Loucy (cell line): Measurements from ENCODE around the gene TEDC2.
"Not testable (repeated sequence)": the region's sequence is repeated elsewhere in the genome, so short reads cannot be mapped to it uniquely, and the experiment has no call there.

Experiments used
- H2AFZ ChIP-seq: fragments of 200-600 bp; sonication (generic); 2 replicates; pipeline ENCODE4 v1.6.0; 2016; ENCODE audit warnings: antibody characterized with exemption, mild to moderate bottlenecking, low read length, moderate library complexity
- H3F3A ChIP-seq: fragments of 200-600 bp; 2 replicates; pipeline ENCODE4 v1.6.0; 2016; ENCODE audit warnings: antibody characterized with exemption, low read depth, mild to moderate bottlenecking
- H3K27me3 ChIP-seq: fragments of 200-600 bp; sonication (generic); 2 replicates; pipeline ENCODE4 v1.6.1; 2014; ENCODE audit warnings: low read length, mild to moderate bottlenecking; ENCODE audit not compliant: insufficient read depth, poor library complexity, severe bottlenecking
- H3K36me3 ChIP-seq: fragments of 200-600 bp; sonication (generic); 2 replicates; pipeline ENCODE4 v1.6.1; 2016; ENCODE audit warnings: low read length; ENCODE audit not compliant: insufficient read depth
- H3K4me1 ChIP-seq: fragments of 200-600 bp; sonication (generic); 2 replicates; pipeline ENCODE4 v1.5.1; 2014; ENCODE audit warnings: low read length, mild to moderate bottlenecking; ENCODE audit not compliant: insufficient read depth, poor library complexity, severe bottlenecking
- H3K4me2 ChIP-seq: fragments of 200-600 bp; sonication (generic); 2 replicates; pipeline ENCODE4 v1.6.0; 2014; ENCODE audit warnings: antibody characterized with exemption, low read length, low read depth, mild to moderate bottlenecking; ENCODE audit not compliant: poor library complexity, severe bottlenecking
- H3K4me3 ChIP-seq: fragments of 200-600 bp; sonication (generic); 2 replicates; pipeline ENCODE4 v1.5.1; 2014; ENCODE audit warnings: low read length, mild to moderate bottlenecking, mixed read lengths; ENCODE audit not compliant: poor library complexity, severe bottlenecking
- H3K79me2 ChIP-seq: fragments of 200-600 bp; sonication (generic); 2 replicates; pipeline ENCODE4 v1.6.1; 2014; ENCODE audit warnings: low read length; ENCODE audit not compliant: insufficient read depth
- H3K9ac ChIP-seq: fragments of 200-600 bp; sonication (generic); 2 replicates; pipeline ENCODE4 v1.6.0; 2014; ENCODE audit warnings: mild to moderate bottlenecking, low read depth, low read length, moderate library complexity; ENCODE audit not compliant: poor library complexity, severe bottlenecking
- H3K9me2 ChIP-seq: fragments of 200-600 bp; sonication (generic); replicated peaks from 2 replicates; pipeline ENCODE4 v1.6.1; 2016; ENCODE audit warnings: low read depth, low read length, mixed read lengths
- H3K9me3 ChIP-seq: fragments of 200-600 bp; sonication (generic); 2 replicates; pipeline ENCODE4 v1.6.1; 2014; ENCODE audit warnings: mild to moderate bottlenecking, antibody characterized with exemption, low read length, low read depth; ENCODE audit not compliant: insufficient read depth
- H4K20me1 ChIP-seq: fragments of 200-600 bp; sonication (generic); 2 replicates; pipeline ENCODE4 v1.6.0; 2014; ENCODE audit warnings: antibody characterized with exemption, low read length, mild to moderate bottlenecking; ENCODE audit not compliant: insufficient read depth, poor library complexity, severe bottlenecking
- CTCF ChIP-seq: fragments of 200-600 bp; sonication (generic); conservative IDR thresholded peaks from 2 replicates; pipeline ENCODE4 v1.5.1; 2014; ENCODE audit warnings: mild to moderate bottlenecking, antibody characterized with exemption, low read length
- EZH2phosphoT487 ChIP-seq: fragments of 200-600 bp; IDR thresholded peaks from 2 replicates; pipeline ENCODE4 v1.6.1; 2018; ENCODE audit warnings: antibody characterized with exemption, mild to moderate bottlenecking, moderate library complexity, borderline replicate concordance

The TEDC2 gene

GRCh38 chr16:2478279-2478678 lies 18.4 kb downstream of the TEDC2 start:
- no peak overlapping the region for H3K9ac ChIP-seq
- H3K79me2 ChIP-seq, result peaks cover 50% of the 10 kb centered on the region
- TF ChIP-seq EZH2phosphoT487 (no peak), CTCF (no peak)
- H3K4me2 ChIP-seq, result no peak overlapping the region
- H3K4me3 ChIP-seq, result no peak overlapping the region
- no peaks in the 10 kb centered on the region for H3K9me2 ChIP-seq
- H3F3A ChIP-seq, result no peaks in the 10 kb centered on the region
- H3K4me1 ChIP-seq, result peaks cover 12% of the 10 kb centered on the region
- H3K9me3 ChIP-seq, result no peaks in the 10 kb centered on the region
- no peak overlapping the region for H2AFZ ChIP-seq
- H3K27me3 ChIP-seq, result no peaks in the 10 kb centered on the region
- H3K36me3 ChIP-seq, result no peaks in the 10 kb centered on the region
- peaks cover 11% of the 10 kb centered on the region for H4K20me1 ChIP-seq

- not testable (repeated sequence) for H3K27me3 ChIP-seq, H3K4me3 ChIP-seq, H2AFZ ChIP-seq, H3K9me2 ChIP-seq, H3K36me3 ChIP-seq, H3K9me3 ChIP-seq, H3F3A ChIP-seq, H3K4me2 ChIP-seq, H3K9ac ChIP-seq
- H3K79me2 ChIP-seq, result peaks cover 49% of the 10 kb centered on the region
- H3K4me1 ChIP-seq, result peaks cover 12% of the 10 kb centered on the region
- H4K20me1 ChIP-seq, result peaks cover 10% of the 10 kb centered on the region
Measured at GRCh38 chr16:2479996-2480395, 20.1 kb downstream of the TEDC2 start.

- Histone ChIP-seq H3K9me2 (no peaks in the 10 kb centered on the region), H3K79me2 (peaks cover 41% of the 10 kb centered on the region), H4K20me1 (peaks cover 6% of the 10 kb centered on the region), H3K9me3 (no peaks in the 10 kb centered on the region), H3K4me2 (no peak overlapping the region), H3K27me3 (no peaks in the 10 kb centered on the region), H3F3A (no peaks in the 10 kb centered on the region), H3K4me1 (peaks cover 10% of the 10 kb centered on the region), H3K4me3 (no peak overlapping the region), H3K9ac (no peak overlapping the region), H3K36me3 (no peaks in the 10 kb centered on the region), H2AFZ (no peak overlapping the region)
- no peak for TF ChIP-seq CTCF
- TF ChIP-seq EZH2phosphoT487, result no peak
Measured at GRCh38 chr16:2480948-2481347, 21.0 kb downstream of the TEDC2 start.

GRCh38 chr16:2481676-2482075 lies 21.8 kb downstream of the TEDC2 start:
- Histone ChIP-seq H4K20me1 (no peaks in the 10 kb centered on the region), H3K4me3 (no peak overlapping the region), H3F3A (no peaks in the 10 kb centered on the region), H3K36me3 (no peaks in the 10 kb centered on the region), H3K79me2 (peaks cover 38% of the 10 kb centered on the region; the same call in 1 of the 2 replicates), H2AFZ (no peak overlapping the region), H3K4me2 (no peak overlapping the region), H3K4me1 (peaks cover 4% of the 10 kb centered on the region), H3K9me3 (no peaks in the 10 kb centered on the region), H3K27me3 (no peaks in the 10 kb centered on the region), H3K9ac (no peak overlapping the region), H3K9me2 (no peaks in the 10 kb centered on the region)
- TF ChIP-seq EZH2phosphoT487 (no peak), CTCF (no peak)
